ENCODE measurements around the gene UBE4B. TPM values are rescaled to one million over a fixed set of nuclear protein-coding genes. Genes with fewer than 3 reads are reported as not detected.
A peak's percentile ranks its signal among the peaks of the same experiment; 100 is the strongest.
"Not testable (repeated sequence)": the region's sequence is repeated elsewhere in the genome, so short reads cannot be mapped to it uniquely, and the experiment has no call there.

Gene UBE4B
- total RNA-seq, 1 donor from 2014 or later: 52.5 TPM

GRCh38 chr1:10070206-10070605, 37.4 kb downstream of the UBE4B start:
- DNase-seq (ENCODE audit: extremely low read depth, low read depth, low spot score): no peak

- DNase-seq (ENCODE audit: extremely low read depth, low read depth, low spot score): no peak
These were observed 38.9 kb downstream of the UBE4B start for GRCh38 chr1:10071640-10072039.

- DNase-seq (ENCODE audit: extremely low read depth, low read depth, low spot score): not testable (repeated sequence)
These were observed 40.6 kb downstream of the UBE4B start for GRCh38 chr1:10073371-10073770.

GRCh38 chr1:10074059-10074851, 41.5 kb downstream of the UBE4B start:
- DNase-seq (ENCODE audit: extremely low read depth, low read depth, low spot score): peak; percentile 14

- no peak for DNase-seq (ENCODE audit: extremely low read depth, low read depth, low spot score)
These were observed 42.3 kb downstream of the UBE4B start for GRCh38 chr1:10074852-10075730.

GRCh38 chr1:10075732-10076131, 43.0 kb downstream of the UBE4B start:
- DNase-seq (ENCODE audit: extremely low read depth, low read depth, low spot score): no peak

- no peak for DNase-seq (ENCODE audit: extremely low read depth, low read depth, low spot score)
These were observed 45.7 kb downstream of the UBE4B start for GRCh38 chr1:10078494-10078893.

GRCh38 chr1:10080523-10080922, 47.8 kb downstream of the UBE4B start:
- DNase-seq (ENCODE audit: extremely low read depth, low read depth, low spot score): no peak

- DNase-seq (ENCODE audit: extremely low read depth, low read depth, low spot score): no peak
These were observed 50.2 kb downstream of the UBE4B start for GRCh38 chr1:10082785-10083479.

GRCh38 chr1:10084045-10084444, 51.3 kb downstream of the UBE4B start:
- no peak for DNase-seq (ENCODE audit: extremely low read depth, low read depth, low spot score)

- DNase-seq (ENCODE audit: extremely low read depth, low read depth, low spot score): no peak
These were observed 52.3 kb downstream of the UBE4B start for GRCh38 chr1:10085076-10085475.

- DNase-seq (ENCODE audit: extremely low read depth, low read depth, low spot score): no peak
These were observed 54.5 kb downstream of the UBE4B start for GRCh38 chr1:10087210-10087609.

- no peak for DNase-seq (ENCODE audit: extremely low read depth, low read depth, low spot score)
These were observed 69.2 kb downstream of the UBE4B start for GRCh38 chr1:10101929-10102328.

GRCh38 chr1:10103193-10103592, 70.4 kb downstream of the UBE4B start:
- no peak for DNase-seq (ENCODE audit: extremely low read depth, low read depth, low spot score)

GRCh38 chr1:10104834-10105233, 72.1 kb downstream of the UBE4B start:
- no peak for DNase-seq (ENCODE audit: extremely low read depth, low read depth, low spot score)

GRCh38 chr1:10105484-10105883, 72.7 kb downstream of the UBE4B start:
- no peak for DNase-seq (ENCODE audit: extremely low read depth, low read depth, low spot score)

- no peak for DNase-seq (ENCODE audit: extremely low read depth, low read depth, low spot score)
These were observed 73.5 kb downstream of the UBE4B start for GRCh38 chr1:10106241-10106640.

- DNase-seq (ENCODE audit: extremely low read depth, low read depth, low spot score): no peak
These were observed 74.2 kb downstream of the UBE4B start for GRCh38 chr1:10106756-10107475.

- not testable (repeated sequence) for DNase-seq (ENCODE audit: extremely low read depth, low read depth, low spot score)
These were observed 74.7 kb downstream of the UBE4B start for GRCh38 chr1:10107476-10107847.

- DNase-seq (ENCODE audit: extremely low read depth, low read depth, low spot score): peak; percentile 91
These were observed 75.4 kb downstream of the UBE4B start for GRCh38 chr1:10108134-10108663.
